ENCODE measurements around the gene TRPT1.

- TF ChIP-seq, protein P1, sequence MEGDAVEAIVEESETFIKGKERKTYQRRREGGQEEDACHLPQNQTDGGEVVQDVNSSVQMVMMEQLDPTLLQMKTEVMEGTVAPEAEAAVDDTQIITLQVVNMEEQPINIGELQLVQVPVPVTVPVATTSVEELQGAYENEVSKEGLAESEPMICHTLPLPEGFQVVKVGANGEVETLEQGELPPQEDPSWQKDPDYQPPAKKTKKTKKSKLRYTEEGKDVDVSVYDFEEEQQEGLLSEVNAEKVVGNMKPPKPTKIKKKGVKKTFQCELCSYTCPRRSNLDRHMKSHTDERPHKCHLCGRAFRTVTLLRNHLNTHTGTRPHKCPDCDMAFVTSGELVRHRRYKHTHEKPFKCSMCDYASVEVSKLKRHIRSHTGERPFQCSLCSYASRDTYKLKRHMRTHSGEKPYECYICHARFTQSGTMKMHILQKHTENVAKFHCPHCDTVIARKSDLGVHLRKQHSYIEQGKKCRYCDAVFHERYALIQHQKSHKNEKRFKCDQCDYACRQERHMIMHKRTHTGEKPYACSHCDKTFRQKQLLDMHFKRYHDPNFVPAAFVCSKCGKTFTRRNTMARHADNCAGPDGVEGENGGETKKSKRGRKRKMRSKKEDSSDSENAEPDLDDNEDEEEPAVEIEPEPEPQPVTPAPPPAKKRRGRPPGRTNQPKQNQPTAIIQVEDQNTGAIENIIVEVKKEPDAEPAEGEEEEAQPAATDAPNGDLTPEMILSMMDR (IDR thresholded peaks at IDR 0.05) = no peak
- no peak for TF ChIP-seq POLR2A (IDR thresholded peaks at IDR 0.05)
These were observed 49.2 kb upstream of the TRPT1 start for GRCh38 chr11:64275031-64275800.

Data from testis (tissue), 2 donors.